Osteocyte (in vitro differentiated cells): Measurements from ENCODE around the gene RPS6KC1. TPM values are rescaled to one million over a fixed set of nuclear protein-coding genes. Genes with fewer than 3 reads are reported as not detected.
A peak's percentile ranks its signal among the peaks of the same experiment; 100 is the strongest.
"Not testable (repeated sequence)": the region's sequence is repeated elsewhere in the genome, so short reads cannot be mapped to it uniquely, and the experiment has no call there.

Experiments used
- DNase-seq: peaks from one replicate; pipeline ENCODE4 v3.0.0; 2021; ENCODE audit warnings: mixed read lengths; ENCODE audit not compliant: unreplicated experiment; ENCODE audit errors: extremely low spot score
- H3K27ac Mint-ChIP-seq: one replicate; pipeline ENCODE4 v1.8.0; 2021; ENCODE audit warnings: mild to moderate bottlenecking, mixed read lengths; ENCODE audit not compliant: unreplicated experiment
- H3K27me3 Mint-ChIP-seq: one replicate; pipeline ENCODE4 v1.8.0; 2021; ENCODE audit warnings: mixed read lengths; ENCODE audit not compliant: unreplicated experiment
- H3K36me3 Mint-ChIP-seq: one replicate; pipeline ENCODE4 v1.8.0; 2021; ENCODE audit warnings: mixed read lengths; ENCODE audit not compliant: unreplicated experiment
- H3K4me1 Mint-ChIP-seq: one replicate; pipeline ENCODE4 v1.8.0; 2021; ENCODE audit warnings: mixed read lengths; ENCODE audit not compliant: unreplicated experiment
- H3K4me3 Mint-ChIP-seq: one replicate; pipeline ENCODE4 v1.8.0; 2021; ENCODE audit warnings: mild to moderate bottlenecking, moderate library complexity, mixed read lengths; ENCODE audit not compliant: unreplicated experiment
- H3K9me3 Mint-ChIP-seq: one replicate; pipeline ENCODE4 v1.8.0; 2021; ENCODE audit warnings: mixed read lengths; ENCODE audit not compliant: unreplicated experiment
- CTCF ChIP-seq: fragments of 200-600 bp; sonication (generic); IDR thresholded peaks from 2 replicates; pipeline ENCODE4 v1.5.0; 2021; ENCODE audit warnings: antibody characterized with exemption, mild to moderate bottlenecking, moderate library complexity
- total RNA-seq: library from RNA; stranded (reverse); gene quantifications from 2 replicates; pipeline ENCODE4 v1.2.1, GENCODE V29; 2021

The RPS6KC1 gene
- total RNA-seq, 1 donor from 2014 or later: 19.6 TPM

- no peak for TF ChIP-seq CTCF
- Mint-ChIP-seq H3K4me1 (peaks cover 45% of the 10 kb centered on the region), H3K4me3 (no peak overlapping the region), H3K27ac (peak overlapping the region; percentile 25), H3K9me3 (peaks cover 24% of the 10 kb centered on the region), H3K27me3 (no peaks in the 10 kb centered on the region), H3K36me3 (peaks cover 14% of the 10 kb centered on the region)
- no peak for DNase-seq
These were observed 84.5 kb downstream of the RPS6KC1 start for GRCh38 chr1:213135572-213135971.

GRCh38 chr1:213136190-213136917, 85.3 kb downstream of the RPS6KC1 start:
- Mint-ChIP-seq H3K27ac (no peak overlapping the region), H3K9me3 (peaks cover 24% of the 10 kb centered on the region), H3K4me3 (no peak overlapping the region)

GRCh38 chr1:213138391-213138790, 87.3 kb downstream of the RPS6KC1 start:
- no peak for DNase-seq
- peaks cover 17% of the 10 kb centered on the region for H3K36me3 Mint-ChIP-seq
- no peak overlapping the region for H3K4me3 Mint-ChIP-seq
- H3K27me3 Mint-ChIP-seq: no peaks in the 10 kb centered on the region
- no peak for TF ChIP-seq CTCF
- peaks cover 38% of the 10 kb centered on the region for H3K4me1 Mint-ChIP-seq
- H3K27ac Mint-ChIP-seq: peak overlapping the region; percentile 44
- peaks cover 28% of the 10 kb centered on the region for H3K9me3 Mint-ChIP-seq

More at GRCh38 chr1:213136190-213136917, 85.3 kb downstream of the RPS6KC1 start:
- peaks cover 14% of the 10 kb centered on the region for H3K36me3 Mint-ChIP-seq
- TF ChIP-seq CTCF: no peak
- peaks cover 45% of the 10 kb centered on the region for H3K4me1 Mint-ChIP-seq
- H3K27me3 Mint-ChIP-seq: no peaks in the 10 kb centered on the region
- DNase-seq: no peak

GRCh38 chr1:213138892-213139291, 87.9 kb downstream of the RPS6KC1 start:
- Mint-ChIP-seq H3K27me3 (no peaks in the 10 kb centered on the region), H3K4me3 (no peak overlapping the region), H3K27ac (peak overlapping the region; percentile 44), H3K9me3 (peaks cover 28% of the 10 kb centered on the region), H3K4me1 (peaks cover 38% of the 10 kb centered on the region), H3K36me3 (peaks cover 17% of the 10 kb centered on the region)
- no peak for TF ChIP-seq CTCF
- DNase-seq: no peak

- peaks cover 6% of the 10 kb centered on the region for H3K4me1 Mint-ChIP-seq
- no peak overlapping the region for H3K27ac Mint-ChIP-seq
- H3K36me3 Mint-ChIP-seq: peaks cover 21% of the 10 kb centered on the region
- no peak for DNase-seq
- H3K4me3 Mint-ChIP-seq: no peak overlapping the region
- TF ChIP-seq CTCF: no peak
- no peaks in the 10 kb centered on the region for H3K27me3 Mint-ChIP-seq
- peaks cover 34% of the 10 kb centered on the region for H3K9me3 Mint-ChIP-seq
These were observed 97.9 kb downstream of the RPS6KC1 start for GRCh38 chr1:213148905-213149304.

GRCh38 chr1:213150090-213150489, 99.0 kb downstream of the RPS6KC1 start:
- Mint-ChIP-seq H3K9me3 (peaks cover 34% of the 10 kb centered on the region), H3K36me3 (peaks cover 19% of the 10 kb centered on the region)
- H3K4me1 Mint-ChIP-seq, H3K4me3 Mint-ChIP-seq, H3K27me3 Mint-ChIP-seq, DNase-seq, H3K27ac Mint-ChIP-seq: not testable (repeated sequence)
